OCI-LY1 (cell line): ENCODE data around the gene CBLB.
"Not testable (repeated sequence)": the region's sequence is repeated elsewhere in the genome, so short reads cannot be mapped to it uniquely, and the experiment has no call there.

Experiments used
- H2AFZ ChIP-seq: fragments of 200-600 bp; sonication (generic), shearing (Covaris generic); 2 replicates; pipeline ENCODE4 v1.6.0; 2014; ENCODE audit warnings: antibody characterized with exemption, mild to moderate bottlenecking, low read length
- H3F3A ChIP-seq: fragments of 200-600 bp; sonication (generic), shearing (Covaris generic); 2 replicates; pipeline ENCODE4 v1.6.0; 2014; ENCODE audit warnings: mild to moderate bottlenecking, antibody characterized with exemption, low read length, moderate library complexity; ENCODE audit not compliant: insufficient read depth
- H3K27ac ChIP-seq: fragments of 200-600 bp; sonication (generic); 2 replicates; pipeline ENCODE4 v1.5.1; 2014; ENCODE audit warnings: low read length, mixed run types, mild to moderate bottlenecking, low read depth; ENCODE audit not compliant: poor library complexity, severe bottlenecking
- H3K27me3 ChIP-seq: fragments of 200-600 bp; sonication (generic); 2 replicates; pipeline ENCODE4 v1.6.0; 2014; ENCODE audit warnings: antibody characterized with exemption, mild to moderate bottlenecking, low read length, moderate library complexity; ENCODE audit not compliant: insufficient read depth
- H3K36me3 ChIP-seq: fragments of 200-600 bp; sonication (generic); 2 replicates; pipeline ENCODE4 v1.6.1; 2014; ENCODE audit warnings: mild to moderate bottlenecking, antibody characterized with exemption, low read length, moderate library complexity, mixed read lengths; ENCODE audit not compliant: insufficient read depth
- H3K4me1 ChIP-seq: fragments of 200-600 bp; sonication (generic); 2 replicates; pipeline ENCODE4 v1.5.1; 2014; ENCODE audit warnings: mild to moderate bottlenecking, low read length, moderate library complexity; ENCODE audit not compliant: insufficient read depth, severe bottlenecking
- H3K4me2 ChIP-seq: fragments of 200-600 bp; sonication (generic), shearing (Covaris generic); 2 replicates; pipeline ENCODE4 v1.6.1; 2014; ENCODE audit warnings: low read length
- H3K4me3 ChIP-seq: fragments of 200-600 bp; sonication (generic); 2 replicates; pipeline ENCODE4 v1.5.1; 2014; ENCODE audit warnings: low read length, low read depth, mild to moderate bottlenecking, mixed read lengths; ENCODE audit not compliant: poor library complexity, severe bottlenecking
- H3K79me2 ChIP-seq: fragments of 200-600 bp; shearing (Covaris generic); 2 replicates; pipeline ENCODE4 v1.6.1; 2016; ENCODE audit warnings: mixed run types, low read length, mixed read lengths; ENCODE audit not compliant: insufficient read depth
- H3K9ac ChIP-seq: fragments of 200-600 bp; sonication (generic), shearing (Covaris generic); 2 replicates; pipeline ENCODE4 v1.6.1; 2014; ENCODE audit warnings: mild to moderate bottlenecking, low read length, mixed read lengths
- H3K9me2 ChIP-seq: fragments of 200-600 bp; sonication (generic), shearing (Covaris generic); 2 replicates; pipeline ENCODE4 v1.6.1; 2014; ENCODE audit warnings: low read depth, mild to moderate bottlenecking, low read length, mixed read lengths
- H3K9me3 ChIP-seq: fragments of 200-600 bp; shearing (Covaris generic); 2 replicates; pipeline ENCODE4 v1.6.1; 2014; ENCODE audit warnings: low read length, mixed read lengths
- H4K20me1 ChIP-seq: fragments of 200-600 bp; sonication (generic), shearing (Covaris generic); 2 replicates; pipeline ENCODE4 v1.6.0; 2016; ENCODE audit warnings: mild to moderate bottlenecking, low read length; ENCODE audit not compliant: insufficient read depth
- CTCF ChIP-seq: fragments of 200-600 bp; sonication (generic), shearing (Covaris generic); IDR thresholded peaks from 2 replicates; pipeline ENCODE4 v1.5.1; 2017; ENCODE audit warnings: mild to moderate bottlenecking, antibody characterized with exemption, low read length, moderate library complexity, mixed read lengths
- EZH2 ChIP-seq: fragments of 200-600 bp; sonication (generic), shearing (Covaris generic); IDR thresholded peaks from 2 replicates; pipeline ENCODE4 v1.8.0; 2017; ENCODE audit warnings: borderline replicate concordance, mixed run types, mild to moderate bottlenecking, antibody characterized with exemption, low read length, moderate library complexity, mixed read lengths

Gene CBLB

DNA sequence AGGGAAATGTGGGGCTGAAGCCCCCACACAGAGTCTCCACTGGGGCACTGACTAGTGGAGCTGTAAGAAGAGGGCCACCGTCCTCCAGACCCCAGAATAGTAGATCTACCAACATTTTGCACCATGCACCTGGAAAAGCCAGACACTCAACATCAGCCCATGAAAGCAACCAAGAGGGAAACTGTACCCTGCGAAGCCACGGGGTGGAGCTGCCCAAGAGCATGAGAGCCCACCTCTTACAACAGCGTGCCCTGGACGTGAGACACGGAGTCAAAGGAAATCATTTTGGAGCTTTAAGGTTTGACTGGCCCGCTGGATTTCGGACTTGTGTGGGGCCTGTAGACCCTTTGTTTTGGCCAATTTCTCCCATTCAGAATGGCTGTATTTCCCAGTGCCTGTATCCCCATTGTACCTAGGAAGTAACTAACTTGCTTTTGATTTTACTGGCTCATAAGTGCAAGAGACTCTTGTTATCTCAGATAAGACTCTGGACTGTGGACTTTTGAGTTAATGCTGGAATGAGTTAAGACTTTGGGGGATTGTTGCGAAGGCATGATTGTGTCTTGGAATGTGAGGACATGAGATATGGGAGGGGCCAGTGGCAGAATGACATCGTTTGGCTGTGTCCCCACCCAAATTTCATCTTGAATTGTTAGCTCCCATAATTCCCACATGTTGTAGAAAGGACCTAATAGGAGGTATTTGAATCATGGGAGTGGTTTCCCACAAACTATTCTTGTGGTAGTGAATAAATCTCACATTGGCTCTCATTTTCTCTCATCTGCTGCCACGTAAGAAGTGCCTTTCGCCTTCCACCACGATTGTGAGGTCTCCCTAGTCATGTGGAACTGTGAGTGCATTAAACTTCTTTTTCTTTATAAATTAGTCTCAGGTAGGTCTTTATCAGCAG is 105.8 kb downstream of the CBLB start:
- H3K4me2 ChIP-seq: no peak overlapping the region
- H3K9ac ChIP-seq: no peak overlapping the region
- no peak overlapping the region for H2AFZ ChIP-seq
- H3K79me2 ChIP-seq: 0 out of 2 replicates have a peak, but pooled peaks cover 2% of the 10 kb centered on the region
- no peaks in the 10 kb centered on the region for H4K20me1 ChIP-seq
- TF ChIP-seq EZH2 (no peak), CTCF (no peak)
- no peak overlapping the region for H3K27ac ChIP-seq
- peaks cover 25% of the 10 kb centered on the region for H3K9me3 ChIP-seq
- no peaks in the 10 kb centered on the region for H3F3A ChIP-seq
- H3K27me3 ChIP-seq: no peaks in the 10 kb centered on the region
- H3K4me3 ChIP-seq: no peak overlapping the region
- peaks cover 75% of the 10 kb centered on the region for H3K36me3 ChIP-seq
- no peaks in the 10 kb centered on the region for H3K9me2 ChIP-seq
- H3K4me1 ChIP-seq: peaks cover 27% of the 10 kb centered on the region

DNA sequence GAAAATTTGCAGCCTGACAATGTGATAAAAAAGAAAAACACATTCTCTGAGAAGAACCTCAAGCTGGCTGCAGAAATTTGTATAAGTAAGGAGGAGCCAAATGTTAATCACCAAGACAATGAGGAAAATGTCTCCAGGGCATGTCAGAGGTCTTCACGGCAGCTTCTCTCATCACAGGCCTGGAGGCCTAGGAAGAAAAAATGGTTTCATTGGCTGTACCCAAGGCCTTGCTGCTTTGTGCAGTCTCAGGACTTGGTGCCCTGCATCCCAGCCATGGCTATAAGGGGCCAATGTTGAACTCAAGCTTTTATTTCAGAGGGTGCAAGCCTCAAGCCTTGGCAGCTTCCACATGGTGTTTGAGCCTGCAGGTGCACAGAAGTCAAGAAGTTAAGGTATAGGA is 106.6 kb downstream of the CBLB start:
- not testable (repeated sequence) for H3K4me3 ChIP-seq, H2AFZ ChIP-seq, H3K9me2 ChIP-seq, H3K4me2 ChIP-seq, H3K9ac ChIP-seq, H4K20me1 ChIP-seq, H3K27me3 ChIP-seq, H3F3A ChIP-seq, H3K27ac ChIP-seq, H3K79me2 ChIP-seq
- peaks cover 81% of the 10 kb centered on the region for H3K36me3 ChIP-seq
- H3K4me1 ChIP-seq: peaks cover 27% of the 10 kb centered on the region
- H3K9me3 ChIP-seq: peaks cover 25% of the 10 kb centered on the region

GRCh38 chr3:105759442-105760078 is 109.3 kb downstream of the CBLB start:
- Histone ChIP-seq H3F3A (no peaks in the 10 kb centered on the region), H3K4me1 (peaks cover 14% of the 10 kb centered on the region), H3K9me3 (peaks cover 25% of the 10 kb centered on the region), H2AFZ (no peak overlapping the region), H3K9ac (no peak overlapping the region), H4K20me1 (no peaks in the 10 kb centered on the region), H3K4me3 (no peak overlapping the region), H3K9me2 (no peaks in the 10 kb centered on the region), H3K27ac (no peak overlapping the region), H3K4me2 (no peak overlapping the region), H3K27me3 (no peaks in the 10 kb centered on the region), H3K79me2 (no peaks in the 10 kb centered on the region), H3K36me3 (peaks cover 80% of the 10 kb centered on the region)
- TF ChIP-seq CTCF (no peak), EZH2 (no peak)
